Transverse colon (tissue), 3 donors: Measurements from ENCODE around the gene GHRHR.

ENCODE experiments used
- POLR2A ChIP-seq: fragments of 450-650 bp; IDR thresholded peaks from one replicate; pipeline ENCODE4 v1.6.1; 2016; ENCODE audit warnings: antibody characterized with exemption, mild to moderate bottlenecking, moderate library complexity
- TF ChIP-seq, protein P1 (sequence below), 5 experiments: fragments of 200-600 bp in 3 of 5; fragments of 450-650 bp in 2 of 5; sonication (generic) in 3 of 5; IDR thresholded peaks; 1 replicate in 2 of 5; 2 replicates in 3 of 5; pipeline ENCODE4 v1.5.1; 2016 to 2017; ENCODE audit warnings: antibody characterized with exemption in 5 of 5, inconsistent platforms in 3 of 5, mild to moderate bottlenecking in 2 of 5, moderate library complexity in 1 of 5

DNA sequence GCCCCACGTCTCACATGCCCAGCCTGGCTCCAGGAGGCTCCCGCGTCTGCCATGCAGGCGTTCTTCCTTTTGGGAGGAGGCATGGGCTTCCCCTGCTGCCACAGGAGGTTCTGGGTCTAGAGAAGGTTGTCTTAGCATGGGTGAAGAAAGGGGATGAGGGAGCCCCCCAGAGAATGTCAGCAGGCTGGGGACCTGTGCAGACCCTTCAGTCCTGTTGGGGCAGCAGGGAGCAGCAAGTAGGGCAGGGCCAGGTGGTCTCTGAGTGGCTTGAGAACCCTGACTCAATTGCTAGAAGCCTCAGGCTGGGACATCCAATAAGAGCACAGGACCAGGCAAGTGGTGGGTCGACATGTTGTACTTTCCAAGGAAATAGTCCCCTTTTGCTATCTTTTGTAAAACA, 54.0 kb downstream of the GHRHR start:
- TF ChIP-seq, protein P1, sequence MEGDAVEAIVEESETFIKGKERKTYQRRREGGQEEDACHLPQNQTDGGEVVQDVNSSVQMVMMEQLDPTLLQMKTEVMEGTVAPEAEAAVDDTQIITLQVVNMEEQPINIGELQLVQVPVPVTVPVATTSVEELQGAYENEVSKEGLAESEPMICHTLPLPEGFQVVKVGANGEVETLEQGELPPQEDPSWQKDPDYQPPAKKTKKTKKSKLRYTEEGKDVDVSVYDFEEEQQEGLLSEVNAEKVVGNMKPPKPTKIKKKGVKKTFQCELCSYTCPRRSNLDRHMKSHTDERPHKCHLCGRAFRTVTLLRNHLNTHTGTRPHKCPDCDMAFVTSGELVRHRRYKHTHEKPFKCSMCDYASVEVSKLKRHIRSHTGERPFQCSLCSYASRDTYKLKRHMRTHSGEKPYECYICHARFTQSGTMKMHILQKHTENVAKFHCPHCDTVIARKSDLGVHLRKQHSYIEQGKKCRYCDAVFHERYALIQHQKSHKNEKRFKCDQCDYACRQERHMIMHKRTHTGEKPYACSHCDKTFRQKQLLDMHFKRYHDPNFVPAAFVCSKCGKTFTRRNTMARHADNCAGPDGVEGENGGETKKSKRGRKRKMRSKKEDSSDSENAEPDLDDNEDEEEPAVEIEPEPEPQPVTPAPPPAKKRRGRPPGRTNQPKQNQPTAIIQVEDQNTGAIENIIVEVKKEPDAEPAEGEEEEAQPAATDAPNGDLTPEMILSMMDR (IDR thresholded peaks at IDR 0.05) = no peak
- no peak for TF ChIP-seq POLR2A
